H9 (cell line): ENCODE measurements around the gene CHURC1. TPM values are rescaled to one million over a fixed set of nuclear protein-coding genes. Genes with fewer than 3 reads are reported as not detected.

Experiments
- DNase-seq: peaks from one replicate; pipeline ENCODE4 v3.0.0-alpha.2; 2017
- H2AFZ ChIP-seq: one replicate; pipeline ENCODE4 v1.6.1; 2013; ENCODE audit warnings: mild to moderate bottlenecking, low read length, control low read depth, moderate library complexity
- H2AK5ac ChIP-seq: 2 replicates; pipeline ENCODE4 v1.6.1; 2013; ENCODE audit warnings: low read length, control low read depth, mixed read lengths; ENCODE audit not compliant: insufficient read length
- H2BK120ac ChIP-seq: one replicate; pipeline ENCODE4 v1.6.1; 2013; ENCODE audit warnings: low read depth, mild to moderate bottlenecking, low read length, control low read depth, inconsistent platforms; ENCODE audit not compliant: poor library complexity, severe bottlenecking
- H2BK12ac ChIP-seq: 2 replicates; pipeline ENCODE4 v1.6.1; 2013; ENCODE audit warnings: low read length, control low read depth, mixed read lengths, low read depth; ENCODE audit not compliant: insufficient read length
- H2BK15ac ChIP-seq: 2 replicates; pipeline ENCODE4 v1.6.1; 2013; ENCODE audit warnings: low read depth, low read length, control low read depth
- H2BK20ac ChIP-seq: one replicate; pipeline ENCODE4 v1.6.1; 2013; ENCODE audit warnings: low read depth, mild to moderate bottlenecking, low read length, control low read depth, inconsistent platforms; ENCODE audit not compliant: poor library complexity, severe bottlenecking
- H2BK5ac ChIP-seq: 2 replicates; pipeline ENCODE4 v1.6.1; 2013; ENCODE audit warnings: low read length, control low read depth, mixed read lengths; ENCODE audit not compliant: insufficient read length
- H3K14ac ChIP-seq: 2 replicates; pipeline ENCODE4 v1.6.1; 2013; ENCODE audit warnings: low read length, control low read depth; ENCODE audit not compliant: insufficient read depth
- H3K18ac ChIP-seq: 2 replicates; pipeline ENCODE4 v1.6.1; 2013; ENCODE audit warnings: low read depth, mild to moderate bottlenecking, mixed read lengths, low read length, control low read depth; ENCODE audit not compliant: insufficient read length
- H3K23ac ChIP-seq: 2 replicates; pipeline ENCODE4 v1.6.1; 2013; ENCODE audit warnings: low read length, control low read depth, mixed read lengths, low read depth; ENCODE audit not compliant: insufficient read length
- H3K23me2 ChIP-seq: 2 replicates; pipeline ENCODE4 v1.6.1; 2013; ENCODE audit warnings: low read depth, mild to moderate bottlenecking, mixed read lengths, low read length, control low read depth; ENCODE audit not compliant: insufficient read length, poor library complexity, severe bottlenecking
- H3K27ac ChIP-seq: 2 replicates; pipeline ENCODE4 v1.5.1; 2013; ENCODE audit warnings: low read length, control low read depth, mixed read lengths, low read depth; ENCODE audit not compliant: insufficient read length
- H3K27me3 ChIP-seq: 2 replicates; pipeline ENCODE4 v1.6.1; 2013; ENCODE audit warnings: low read length, control low read depth, inconsistent platforms; ENCODE audit not compliant: insufficient read depth
- H3K4ac ChIP-seq: 2 replicates; pipeline ENCODE4 v1.6.1; 2013; ENCODE audit warnings: low read depth, mild to moderate bottlenecking, control low read depth, inconsistent platforms, low read length, moderate library complexity
- H3K4me1 ChIP-seq: 2 replicates; pipeline ENCODE4 v1.6.1; 2013; ENCODE audit warnings: low read length, control low read depth, inconsistent platforms; ENCODE audit not compliant: insufficient read depth
- H3K4me2 ChIP-seq: 2 replicates; pipeline ENCODE4 v1.6.1; 2013; ENCODE audit warnings: low read length, control low read depth, mixed read lengths; ENCODE audit not compliant: insufficient read length, insufficient read depth
- H3K56ac ChIP-seq: 2 replicates; pipeline ENCODE4 v1.6.1; 2013; ENCODE audit warnings: low read depth, mild to moderate bottlenecking, mixed read lengths, low read length, control low read depth; ENCODE audit not compliant: insufficient read length
- H3K79me1 ChIP-seq: 2 replicates; pipeline ENCODE4 v1.6.1; 2013; ENCODE audit warnings: low read depth, mild to moderate bottlenecking, moderate library complexity, low read length, control low read depth, inconsistent platforms; ENCODE audit not compliant: insufficient read depth, poor library complexity, severe bottlenecking
- H3K79me2 ChIP-seq: 2 replicates; pipeline ENCODE4 v1.6.1; 2013; ENCODE audit warnings: low read length, control low read depth, inconsistent platforms; ENCODE audit not compliant: insufficient read depth
- H3K9ac ChIP-seq: 2 replicates; pipeline ENCODE4 v1.6.1; 2013; ENCODE audit warnings: low read length, control low read depth, mixed read lengths; ENCODE audit not compliant: insufficient read length; ENCODE audit errors: extremely low read depth
- H3K9me3 ChIP-seq: one replicate; pipeline ENCODE4 v1.6.1; 2013; ENCODE audit warnings: low read depth, low read length, inconsistent platforms; ENCODE audit not compliant: control insufficient read depth
- H3T11ph ChIP-seq: one replicate; pipeline ENCODE4 v1.6.1; 2013; ENCODE audit warnings: mild to moderate bottlenecking, low read length, control low read depth, inconsistent platforms
- H4K20me1 ChIP-seq: one replicate; pipeline ENCODE4 v1.6.1; 2013; ENCODE audit not compliant: control insufficient read depth, insufficient read length, insufficient read depth
- H4K5ac ChIP-seq: 2 replicates; pipeline ENCODE4 v1.6.1; 2013; ENCODE audit warnings: low read depth, mild to moderate bottlenecking, mixed read lengths, low read length, control low read depth; ENCODE audit not compliant: insufficient read length
- H4K8ac ChIP-seq: replicated peaks from 2 replicates; pipeline ENCODE4 v1.6.1; 2013; ENCODE audit warnings: low read length, control low read depth, mixed read lengths, low read depth; ENCODE audit not compliant: insufficient read length
- H4K91ac ChIP-seq: 2 replicates; pipeline ENCODE4 v1.6.1; 2013; ENCODE audit warnings: low read depth, mild to moderate bottlenecking, moderate library complexity, mixed read lengths, low read length, control low read depth; ENCODE audit not compliant: insufficient read length
- H3K27ac Mint-ChIP-seq, 3 experiments: 2 replicates in 2 of 3; 3 replicates in 1 of 3; pipeline ENCODE4 v1.8.0; 2020 to 2021; ENCODE audit warnings: mixed read lengths in 3 of 3, mild to moderate bottlenecking in 1 of 3, moderate library complexity in 1 of 3
- H3K27me3 Mint-ChIP-seq: 2 replicates; pipeline ENCODE4 v1.8.0; 2021; ENCODE audit warnings: low read depth, mild to moderate bottlenecking, moderate library complexity, mixed read lengths
- H3K36me3 Mint-ChIP-seq, 3 experiments: 2 replicates in 2 of 3; 3 replicates in 1 of 3; pipeline ENCODE4 v1.8.0; 2020 to 2021; ENCODE audit warnings: low read depth in 3 of 3, mixed read lengths in 3 of 3; ENCODE audit not compliant: insufficient read depth in 1 of 3
- H3K4me1 Mint-ChIP-seq, 2 experiments: 2 replicates each; pipeline ENCODE4 v1.8.0; 2020; ENCODE audit warnings: mixed read lengths in 2 of 2
- H3K4me3 Mint-ChIP-seq, 2 experiments: 2 replicates in 1 of 2; 3 replicates in 1 of 2; pipeline ENCODE4 v1.8.0; 2020 to 2021; ENCODE audit warnings: mild to moderate bottlenecking in 2 of 2, mixed read lengths in 2 of 2, moderate library complexity in 1 of 2
- H3K9me3 Mint-ChIP-seq, 2 experiments: 2 replicates in 1 of 2; 3 replicates in 1 of 2; pipeline ENCODE4 v1.8.0; 2020; ENCODE audit warnings: mild to moderate bottlenecking in 2 of 2, mixed read lengths in 2 of 2, moderate library complexity in 1 of 2
- total RNA-seq: library from RNA; stranded (reverse); gene quantifications from 2 replicates; pipeline ENCODE4 v1.2.1, GENCODE V29; 2021
- TF ChIP-seq, protein P1 (sequence below): fragments of 200-600 bp; sonication (generic); conservative IDR thresholded peaks from 3 replicates; pipeline ENCODE4 v1.8.0; 2021; ENCODE audit warnings: antibody characterized with exemption, mild to moderate bottlenecking

The CHURC1 gene
- total RNA-seq, 1 experiment from 2014 or later = 58.7 TPM

DNA sequence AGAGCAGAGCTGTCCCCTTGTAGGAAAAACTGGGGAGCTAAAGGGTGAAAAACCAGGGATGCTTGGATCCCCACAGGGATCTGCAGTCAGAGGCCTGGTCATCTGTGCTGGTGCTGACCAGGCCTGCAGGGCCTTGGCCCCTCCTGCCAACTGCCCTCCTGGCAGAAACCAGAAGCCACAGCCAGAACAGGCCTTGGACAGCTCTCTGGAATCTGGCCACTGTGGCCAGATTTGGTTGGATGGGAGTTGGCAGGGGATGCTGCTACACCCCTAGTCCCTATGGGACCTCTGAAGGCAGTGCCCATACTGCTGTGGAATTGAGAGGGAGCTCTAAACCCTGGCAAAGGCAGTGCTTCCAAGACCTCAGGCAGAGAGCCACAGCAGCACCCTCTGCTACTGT, 37.5 kb downstream of the CHURC1 start:
- DNase-seq = no peak
- no peak overlapping the region for H3K9ac ChIP-seq
- no peak overlapping the region for H4K91ac ChIP-seq
- no peak overlapping the region for H2BK15ac ChIP-seq
- Mint-ChIP-seq H3K9me3 (no peaks in the 10 kb centered on the region), H3K4me3 (no peak overlapping the region), H3K4me1 (peaks cover 28 to 31% of the 10 kb centered on the region in 2 experiments), H3K27me3 (no peaks in the 10 kb centered on the region), H3K36me3 (peaks cover 9 to 57% (median 46%) of the 10 kb centered on the region in 3 experiments), H3K27ac (no peak overlapping the region)
- H4K5ac ChIP-seq = no peak overlapping the region
- H2BK20ac ChIP-seq = no peak overlapping the region
- no peaks in the 10 kb centered on the region for H3K27me3 ChIP-seq
- no peak overlapping the region for H3K18ac ChIP-seq
- no peak overlapping the region for H2BK12ac ChIP-seq
- no peak overlapping the region for H3K23ac ChIP-seq
- no peak overlapping the region for H2BK5ac ChIP-seq
- H3K56ac ChIP-seq = no peak overlapping the region
- H4K8ac ChIP-seq = no peak overlapping the region
- H3K27ac ChIP-seq = no peak overlapping the region
- H3K14ac ChIP-seq = no peak overlapping the region
- no peak overlapping the region for H3T11ph ChIP-seq
- no peak overlapping the region for H2AK5ac ChIP-seq
- H3K4me1 ChIP-seq = peaks cover 10% of the 10 kb centered on the region; the same call in 1 of the 2 replicates
- H3K79me2 ChIP-seq = no peaks in the 10 kb centered on the region
- H3K4me2 ChIP-seq = no peak overlapping the region
- H3K23me2 ChIP-seq = no peaks in the 10 kb centered on the region
- H2BK120ac ChIP-seq = no peak overlapping the region
- TF ChIP-seq, protein P1, sequence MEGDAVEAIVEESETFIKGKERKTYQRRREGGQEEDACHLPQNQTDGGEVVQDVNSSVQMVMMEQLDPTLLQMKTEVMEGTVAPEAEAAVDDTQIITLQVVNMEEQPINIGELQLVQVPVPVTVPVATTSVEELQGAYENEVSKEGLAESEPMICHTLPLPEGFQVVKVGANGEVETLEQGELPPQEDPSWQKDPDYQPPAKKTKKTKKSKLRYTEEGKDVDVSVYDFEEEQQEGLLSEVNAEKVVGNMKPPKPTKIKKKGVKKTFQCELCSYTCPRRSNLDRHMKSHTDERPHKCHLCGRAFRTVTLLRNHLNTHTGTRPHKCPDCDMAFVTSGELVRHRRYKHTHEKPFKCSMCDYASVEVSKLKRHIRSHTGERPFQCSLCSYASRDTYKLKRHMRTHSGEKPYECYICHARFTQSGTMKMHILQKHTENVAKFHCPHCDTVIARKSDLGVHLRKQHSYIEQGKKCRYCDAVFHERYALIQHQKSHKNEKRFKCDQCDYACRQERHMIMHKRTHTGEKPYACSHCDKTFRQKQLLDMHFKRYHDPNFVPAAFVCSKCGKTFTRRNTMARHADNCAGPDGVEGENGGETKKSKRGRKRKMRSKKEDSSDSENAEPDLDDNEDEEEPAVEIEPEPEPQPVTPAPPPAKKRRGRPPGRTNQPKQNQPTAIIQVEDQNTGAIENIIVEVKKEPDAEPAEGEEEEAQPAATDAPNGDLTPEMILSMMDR = no peak
- no peaks in the 10 kb centered on the region for H3K79me1 ChIP-seq
- no peaks in the 10 kb centered on the region for H3K9me3 ChIP-seq
- no peak overlapping the region for H2AFZ ChIP-seq
- no peaks in the 10 kb centered on the region for H4K20me1 ChIP-seq
- no peak overlapping the region for H3K4ac ChIP-seq
